Activated CD8-positive, alpha-beta T cell treated with anti-CD3 and anti-CD28 coated beads for 36 hours (primary cell): ENCODE data around the gene APBA1. TPM values are rescaled to one million over a fixed set of nuclear protein-coding genes. Genes with fewer than 3 reads are reported as not detected.

ENCODE experiments used
- ATAC-seq: fragments of 200-7000 bp; cut with Tn5 transposase; one replicate; pipeline ENCODE4 v1.10.0; 2021; ENCODE audit warnings: mild to moderate bottlenecking, moderate library complexity
- CTCF ChIA-PET: fragments of 350-600 bp; sonication (Branson Sonifier 250); formaldehyde crosslinking; loops from one replicate; lab custom pipeline; 2021; ENCODE audit warnings: antibody characterized with exemption; lab: Charles Lee
- POLR2A ChIA-PET: fragments of 350-600 bp; sonication (Branson Sonifier 250); formaldehyde crosslinking; loops from one replicate; lab custom pipeline; 2021; ENCODE audit warnings: antibody characterized with exemption; lab: Charles Lee
- DNase-seq: peaks from one replicate; pipeline ENCODE4 v3.0.0-alpha.2; 2020
- H3K27ac Mint-ChIP-seq: one replicate; pipeline ENCODE4 v1.8.0; 2021; ENCODE audit warnings: mild to moderate bottlenecking, mixed read lengths
- H3K27me3 Mint-ChIP-seq: one replicate; pipeline ENCODE4 v1.8.0; 2021; ENCODE audit warnings: mixed read lengths
- H3K36me3 Mint-ChIP-seq: one replicate; pipeline ENCODE4 v1.8.0; 2021; ENCODE audit warnings: low read depth, mixed read lengths
- H3K4me1 Mint-ChIP-seq: one replicate; pipeline ENCODE4 v1.8.0; 2021; ENCODE audit warnings: low read depth, mixed read lengths
- H3K4me3 Mint-ChIP-seq: one replicate; pipeline ENCODE4 v1.8.0; 2021; ENCODE audit warnings: mild to moderate bottlenecking, moderate library complexity, mixed read lengths
- H3K9me3 Mint-ChIP-seq: one replicate; pipeline ENCODE4 v1.8.0; 2021; ENCODE audit warnings: mixed read lengths
- CTCF ChIP-seq: fragments of 200-600 bp; IDR thresholded peaks from one replicate; pipeline ENCODE4 v1.8.0; 2022; ENCODE audit warnings: antibody characterized with exemption, mild to moderate bottlenecking
- intact Hi-C: fragments of 100-400 bp; cut with micrococcal nuclease; formaldehyde crosslinking; loops from one replicate; pipeline ENCODE4 v1.10.0; 2022
- total RNA-seq, 2 experiments: library from RNA; stranded (reverse); gene quantifications; one replicate each; pipeline ENCODE4 v1.2.3, GENCODE V29; 2021

Gene APBA1
- total RNA-seq, 2 experiments from 2014 or later: 0.07 TPM; not detected in 1

GRCh38 chr9:69620731-69621130 is 51.4 kb downstream of the APBA1 start:
- Mint-ChIP-seq H3K27ac (no peak overlapping the region), H3K9me3 (no peaks in the 10 kb centered on the region), H3K27me3 (peaks cover 12% of the 10 kb centered on the region), H3K36me3 (no peaks in the 10 kb centered on the region), H3K4me3 (no peak overlapping the region), H3K4me1 (no peaks in the 10 kb centered on the region)
- ATAC-seq (no peak), DNase-seq (no peak)
- TF ChIP-seq CTCF: no peak
- intact Hi-C loops: no loop called here
- CTCF ChIA-PET: no interaction called here
- POLR2A ChIA-PET: no interaction called here

GRCh38 chr9:69619233-69619632 is 52.9 kb downstream of the APBA1 start:
- H3K27ac Mint-ChIP-seq: no peak overlapping the region
- peaks cover 8% of the 10 kb centered on the region for H3K27me3 Mint-ChIP-seq
- intact Hi-C loops: no loop called here
- ChIA-PET CTCF (no interaction called here), POLR2A (no interaction called here)
- ATAC-seq (no peak), DNase-seq (no peak)
- H3K4me1 Mint-ChIP-seq: no peaks in the 10 kb centered on the region
- no peak for TF ChIP-seq CTCF
- no peaks in the 10 kb centered on the region for H3K9me3 Mint-ChIP-seq
- H3K4me3 Mint-ChIP-seq: no peak overlapping the region
- no peaks in the 10 kb centered on the region for H3K36me3 Mint-ChIP-seq

GRCh38 chr9:69617006-69617405 is 55.2 kb downstream of the APBA1 start:
- H3K36me3 Mint-ChIP-seq: no peaks in the 10 kb centered on the region
- intact Hi-C loops: no loop called here
- TF ChIP-seq CTCF: no peak
- ChIA-PET CTCF (no interaction called here), POLR2A (interaction anchor here (0.5 kb wide), 1 partner anchor 771 kb away, joined by 3 read pairs; no protein-coding TSS in a partner anchor)
- H3K9me3 Mint-ChIP-seq: no peaks in the 10 kb centered on the region
- no peak overlapping the region for H3K27ac Mint-ChIP-seq
- no peaks in the 10 kb centered on the region for H3K4me1 Mint-ChIP-seq
- ATAC-seq: no peak
- DNase-seq: no peak
- H3K4me3 Mint-ChIP-seq: no peak overlapping the region
- peaks cover 4% of the 10 kb centered on the region for H3K27me3 Mint-ChIP-seq

- Mint-ChIP-seq H3K36me3 (no peaks in the 10 kb centered on the region), H3K27ac (no peak overlapping the region), H3K9me3 (no peaks in the 10 kb centered on the region), H3K4me3 (no peak overlapping the region), H3K27me3 (peaks cover 4% of the 10 kb centered on the region), H3K4me1 (no peaks in the 10 kb centered on the region)
- ATAC-seq (no peak), DNase-seq (no peak)
- ChIA-PET POLR2A (no interaction called here), CTCF (no interaction called here)
- TF ChIP-seq CTCF: no peak
- intact Hi-C loops: no loop called here
Measured at GRCh38 chr9:69615880-69616279, 56.3 kb downstream of the APBA1 start.

GRCh38 chr9:69611221-69611620 is 61.0 kb downstream of the APBA1 start:
- Mint-ChIP-seq H3K9me3 (peaks cover 4% of the 10 kb centered on the region), H3K27me3 (no peaks in the 10 kb centered on the region), H3K36me3 (no peaks in the 10 kb centered on the region), H3K4me1 (no peaks in the 10 kb centered on the region), H3K27ac (no peak overlapping the region), H3K4me3 (no peak overlapping the region)
- intact Hi-C loops: no loop called here
- ChIA-PET CTCF (no interaction called here), POLR2A (no interaction called here)
- ATAC-seq (no peak), DNase-seq (no peak)
- no peak for TF ChIP-seq CTCF
